Cardiac fibroblast (primary cell): ENCODE measurements around the gene TIGD3.

Source experiments
- DNase-seq, 2 donors: peaks; one replicate each; pipeline versions ENCODE4 v3.0.0 to v3.0.0-alpha.2; 2010; ENCODE audit warnings: low read depth in 2 of 2
- H3K4me3 ChIP-seq, 2 donors: replicated peaks in 1 of 2; 1 replicate in 1 of 2; 2 replicates in 1 of 2; pipeline ENCODE4 v1.5.1; 2011; ENCODE audit warnings: low read depth in 2 of 2, low read length in 2 of 2, mild to moderate bottlenecking in 2 of 2, moderate library complexity in 1 of 2
- TF ChIP-seq, protein P1 (sequence below): IDR thresholded peaks from one replicate; pipeline ENCODE4 v1.5.1; 2011; ENCODE audit warnings: low read depth, mild to moderate bottlenecking, low read length, inconsistent platforms

The TIGD3 gene

GRCh38 chr11:65404210-65404609 lies 49.7 kb downstream of the TIGD3 start:
- no peak overlapping the region for H3K4me3 ChIP-seq

DNA sequence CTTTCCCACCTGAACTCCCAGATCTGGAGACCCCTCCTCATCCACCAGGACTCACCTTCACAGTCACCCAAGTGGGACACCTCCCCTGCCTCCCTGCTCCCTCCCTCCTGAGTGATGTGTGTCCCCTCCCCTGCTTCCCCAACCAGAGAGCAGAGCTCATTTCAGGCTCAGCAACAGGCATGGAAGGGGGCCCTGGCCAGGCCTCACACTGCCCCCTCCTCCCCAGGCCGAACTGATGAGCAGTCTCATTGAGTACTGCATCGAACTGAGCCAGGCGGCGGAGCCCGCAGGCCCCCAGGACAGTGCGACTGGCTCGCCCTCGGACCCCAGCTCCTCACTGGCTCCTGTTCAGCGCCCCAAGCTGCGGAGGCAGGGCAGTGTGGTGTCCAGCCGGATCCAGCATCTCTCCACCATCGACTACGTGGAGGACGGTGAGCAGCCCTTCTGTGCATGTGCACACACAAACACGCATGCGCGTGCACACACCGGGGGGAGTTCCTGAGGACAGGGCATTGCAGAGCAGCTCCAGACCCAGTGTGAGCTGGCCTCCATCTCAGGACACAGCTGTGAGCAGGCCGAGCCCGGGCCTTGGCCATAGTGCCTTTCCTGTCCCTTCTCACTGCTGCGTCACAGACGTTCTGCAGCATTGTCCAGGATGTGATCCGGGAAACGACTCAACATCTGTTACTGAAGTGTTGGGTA lies 50.2 kb downstream of the TIGD3 start:
- DNase-seq = no peak
- H3K4me3 ChIP-seq = no peak overlapping the region
- TF ChIP-seq, protein P1, sequence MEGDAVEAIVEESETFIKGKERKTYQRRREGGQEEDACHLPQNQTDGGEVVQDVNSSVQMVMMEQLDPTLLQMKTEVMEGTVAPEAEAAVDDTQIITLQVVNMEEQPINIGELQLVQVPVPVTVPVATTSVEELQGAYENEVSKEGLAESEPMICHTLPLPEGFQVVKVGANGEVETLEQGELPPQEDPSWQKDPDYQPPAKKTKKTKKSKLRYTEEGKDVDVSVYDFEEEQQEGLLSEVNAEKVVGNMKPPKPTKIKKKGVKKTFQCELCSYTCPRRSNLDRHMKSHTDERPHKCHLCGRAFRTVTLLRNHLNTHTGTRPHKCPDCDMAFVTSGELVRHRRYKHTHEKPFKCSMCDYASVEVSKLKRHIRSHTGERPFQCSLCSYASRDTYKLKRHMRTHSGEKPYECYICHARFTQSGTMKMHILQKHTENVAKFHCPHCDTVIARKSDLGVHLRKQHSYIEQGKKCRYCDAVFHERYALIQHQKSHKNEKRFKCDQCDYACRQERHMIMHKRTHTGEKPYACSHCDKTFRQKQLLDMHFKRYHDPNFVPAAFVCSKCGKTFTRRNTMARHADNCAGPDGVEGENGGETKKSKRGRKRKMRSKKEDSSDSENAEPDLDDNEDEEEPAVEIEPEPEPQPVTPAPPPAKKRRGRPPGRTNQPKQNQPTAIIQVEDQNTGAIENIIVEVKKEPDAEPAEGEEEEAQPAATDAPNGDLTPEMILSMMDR = no peak

More at GRCh38 chr11:65404210-65404609, 49.7 kb downstream of the TIGD3 start:
- TF ChIP-seq, protein P1 = no peak
- no peak for DNase-seq
